ENCODE results near the gene CPEB2. TPM values are rescaled to one million over a fixed set of nuclear protein-coding genes. Genes with fewer than 3 reads are reported as not detected.

Gene CPEB2
- total and polyA plus RNA-seq, 10 of the 15 experiments (the other 5 are each of a cell fraction or from before 2014, with no cell fraction given) = 0.73 to 8.3 (median 3.7) TPM

- no peak for TF ChIP-seq BMI1 (IDR thresholded peaks at IDR 0.05; ENCODE audit: borderline replicate concordance)
- peak; percentile 94 for TF ChIP-seq CREB1 (IDR thresholded peaks at IDR 0.05; ENCODE audit: low read depth)
- TF ChIP-seq IRF3 (IDR thresholded peaks at IDR 0.05) = no peak
- no peak for TF ChIP-seq ATF3 (IDR thresholded peaks at IDR 0.05; ENCODE audit: borderline replicate concordance, extremely low read depth, low read depth, low read length)
- TF ChIP-seq ETV6 (conservative IDR thresholded peaks at IDR 0.05 in 1 of 2, IDR thresholded peaks at IDR 0.05 in 1 of 2; ENCODE audit: borderline replicate concordance in 1 of 2, low read depth in 1 of 2) = no peak
- TF ChIP-seq IKZF1 (conservative IDR thresholded peaks at IDR 0.05) = peak; percentile 71
- peak; percentile 94 for TF ChIP-seq PML (IDR thresholded peaks at IDR 0.05; ENCODE audit: low read length)
- TF ChIP-seq NR2C1 (IDR thresholded peaks at IDR 0.05) = 0 out of 2 replicates have a peak, but pooled peaks have one; percentile 10
- TF ChIP-seq ATF2 (IDR thresholded peaks at IDR 0.05; ENCODE audit: low read length) = no peak
- TF ChIP-seq TCF12 (IDR thresholded peaks at IDR 0.05; ENCODE audit: low read depth, low read length) = no peak
- TF ChIP-seq NRF1 (conservative IDR thresholded peaks at IDR 0.05; ENCODE audit: low read depth, low read length) = no peak; the same call in 1 of the 2 replicates
- TF ChIP-seq SUZ12 (IDR thresholded peaks at IDR 0.05; ENCODE audit: unreplicated experiment) = no peak
- TF ChIP-seq PAX8 (IDR thresholded peaks at IDR 0.05) = no peak
- 0 out of 2 replicates have a peak, but pooled peaks have one; percentile 3 for TF ChIP-seq TBL1XR1 (IDR thresholded peaks at IDR 0.05; ENCODE audit: low read depth, low read length)
- TF ChIP-seq HSF1 (IDR thresholded peaks at IDR 0.05; ENCODE audit: low read depth, low read length) = no peak
- peak in 1 of 2 experiments; percentile 4; a peak in 1 of 3 replicates for TF ChIP-seq EGR1 (IDR thresholded peaks at IDR 0.05; ENCODE audit: borderline replicate concordance in 1 of 2, low read depth in 2 of 2, low read length in 2 of 2)
- peak; percentile 56; the same call in 1 of the 2 replicates for TF ChIP-seq CBX5 (IDR thresholded peaks at IDR 0.05; ENCODE audit: low read depth)
- peak; percentile 70 for TF ChIP-seq GATAD2B (conservative IDR thresholded peaks at IDR 0.05; ENCODE audit: low read depth)
- TF ChIP-seq POLR2AphosphoS2 (IDR thresholded peaks at IDR 0.05; ENCODE audit: low read depth, low read length) = peak; percentile 97
- TF ChIP-seq HDGF (IDR thresholded peaks at IDR 0.05) = peak; percentile 84
- no peak for TF ChIP-seq FOXK2 (IDR thresholded peaks at IDR 0.05)
- TF ChIP-seq CEBPB (IDR thresholded peaks at IDR 0.05; ENCODE audit: borderline replicate concordance in 1 of 2, low read depth in 2 of 2, low read length in 2 of 2) = no peak
- TF ChIP-seq POU2F2 (IDR thresholded peaks at IDR 0.05; ENCODE audit: borderline replicate concordance, low read depth, low read length) = peak; percentile 88; the same call in 2 of the 3 replicates
Measured at GRCh38 chr4:15001869-15002658, at the start of gene CPEB2 (continued).

Measured in GM12878 (cell line).